GM23338 (cell line): ENCODE results near the gene SART3. TPM values are rescaled to one million over a fixed set of nuclear protein-coding genes. Genes with fewer than 3 reads are reported as not detected.

Experiments used
- ATAC-seq: fragments of 200-7000 bp; cut with Tn5 transposase; 3 replicates; pipeline ENCODE4 v1.9.1; 2020
- DNase-seq: peaks from one replicate; pipeline ENCODE4 v3.0.0-alpha.2; 2015; ENCODE audit warnings: low spot score
- H2AFZ ChIP-seq: fragments of 200-600 bp; sonication (generic); 2 replicates; pipeline ENCODE4 v1.8.0; 2016; ENCODE audit warnings: antibody characterized with exemption, mild to moderate bottlenecking, moderate library complexity
- H3F3A ChIP-seq: fragments of 200-600 bp; sonication (generic); replicated peaks from 2 replicates; pipeline ENCODE4 v1.8.0; 2017; ENCODE audit warnings: antibody characterized with exemption, mixed run types, low read depth
- H3K27ac ChIP-seq: fragments of 200-600 bp; sonication (generic); 2 replicates; pipeline ENCODE4 v1.6.1; 2016; ENCODE audit warnings: low read depth
- H3K27me3 ChIP-seq: fragments of 200-600 bp; sonication (generic); 2 replicates; pipeline ENCODE4 v1.8.0; 2016; ENCODE audit warnings: mild to moderate bottlenecking, mixed run types, moderate library complexity; ENCODE audit not compliant: insufficient read depth
- H3K36me3 ChIP-seq: fragments of 200-600 bp; sonication (generic); 2 replicates; pipeline ENCODE4 v1.8.0; 2016; ENCODE audit warnings: mild to moderate bottlenecking; ENCODE audit not compliant: insufficient read depth
- H3K4me1 ChIP-seq: fragments of 200-600 bp; sonication (generic); 2 replicates; pipeline ENCODE4 v1.8.0; 2016; ENCODE audit warnings: mild to moderate bottlenecking, moderate library complexity; ENCODE audit not compliant: insufficient read depth
- H3K4me2 ChIP-seq: fragments of 200-600 bp; sonication (generic); 2 replicates; pipeline ENCODE4 v1.7.1; 2017; ENCODE audit warnings: mixed run types
- H3K4me3 ChIP-seq: fragments of 200-600 bp; sonication (generic); 2 replicates; pipeline ENCODE4 v1.6.1; 2016; ENCODE audit warnings: mixed run types
- H3K79me2 ChIP-seq: fragments of 200-600 bp; sonication (generic); replicated peaks from 2 replicates; pipeline ENCODE4 v1.8.0; 2017; ENCODE audit warnings: mild to moderate bottlenecking; ENCODE audit not compliant: insufficient read depth
- H3K9me2 ChIP-seq: fragments of 200-600 bp; sonication (generic); 2 replicates; pipeline ENCODE4 v1.8.0; 2017; ENCODE audit not compliant: insufficient read depth
- H4K20me1 ChIP-seq: fragments of 200-600 bp; sonication (generic); replicated peaks from 2 replicates; pipeline ENCODE4 v1.8.0; 2017; ENCODE audit warnings: mild to moderate bottlenecking; ENCODE audit not compliant: insufficient read depth
- H3K27ac Mint-ChIP-seq: 2 replicates; pipeline ENCODE4 v1.8.0; 2020; ENCODE audit warnings: inconsistent platforms, mild to moderate bottlenecking, moderate library complexity, mixed read lengths
- H3K27me3 Mint-ChIP-seq: 3 replicates; pipeline ENCODE4 v1.8.0; 2022; ENCODE audit warnings: low read depth, mild to moderate bottlenecking, moderate library complexity, mixed read lengths, inconsistent platforms; ENCODE audit not compliant: insufficient read depth, poor library complexity
- H3K36me3 Mint-ChIP-seq: 3 replicates; pipeline ENCODE4 v1.8.0; 2021; ENCODE audit warnings: low read depth, mild to moderate bottlenecking, inconsistent platforms, moderate library complexity, mixed read lengths
- H3K4me1 Mint-ChIP-seq: 3 replicates; pipeline ENCODE4 v1.8.0; 2020; ENCODE audit warnings: mild to moderate bottlenecking, inconsistent platforms, mixed read lengths
- H3K4me3 Mint-ChIP-seq: 3 replicates; pipeline ENCODE4 v1.8.0; 2021; ENCODE audit warnings: moderate library complexity, mild to moderate bottlenecking, inconsistent platforms, mixed read lengths
- H3K9me3 Mint-ChIP-seq: 3 replicates; pipeline ENCODE4 v1.8.0; 2020; ENCODE audit warnings: moderate library complexity, mild to moderate bottlenecking, inconsistent platforms, mixed read lengths
- CREB1 ChIP-seq: fragments of 250-450 bp; sonication (Bioruptor Pico); IDR thresholded peaks from 2 replicates; pipeline ENCODE4 v1.5.0; 2020; ENCODE audit warnings: low read depth, mild to moderate bottlenecking, moderate library complexity
- EZH2phosphoT487 ChIP-seq: fragments of 200-600 bp; sonication (generic); IDR thresholded peaks from one replicate; pipeline ENCODE4 v1.8.1; 2018; ENCODE audit warnings: antibody characterized with exemption; ENCODE audit not compliant: unreplicated experiment
- NANOG ChIP-seq: IDR thresholded peaks from 2 replicates; pipeline ENCODE4 v1.6.1; 2016; ENCODE audit warnings: antibody characterized with exemption, borderline replicate concordance
- ZNF331 ChIP-seq: fragments of 250-450 bp; sonication (Bioruptor Pico); IDR thresholded peaks from 2 replicates; pipeline ENCODE4 v1.5.0; 2020; ENCODE audit warnings: low read depth, mild to moderate bottlenecking, moderate library complexity
- polyA plus RNA-seq: library from polyadenylated mRNA; unstranded; fragments of >200 nt; fragmentation: Nextera tagmentation; extraction: Ambion mirVana; gene quantifications from 2 replicates; pipeline ENCODE4 v1.2.1, GENCODE V29; 2016
- total RNA-seq: library from RNA; depleted of rRNA; stranded (reverse); fragments of >200 nt; shearing (Covaris generic); gene quantifications from 2 replicates; pipeline ENCODE4 v1.2.3, GENCODE V29; 2014
- TF ChIP-seq, protein P1 (sequence below): IDR thresholded peaks from one replicate; pipeline ENCODE4 v1.6.1; 2018; ENCODE audit warnings: antibody characterized with exemption; ENCODE audit not compliant: unreplicated experiment
- TF ChIP-seq, protein P2 (sequence below): IDR thresholded peaks from 2 replicates; pipeline ENCODE4 v1.6.1; 2016; ENCODE audit warnings: antibody characterized with exemption

SART3 gene
- total and polyA plus RNA-seq, 2 experiments from 2014 or later, result 49.8 to 112 TPM

DNA sequence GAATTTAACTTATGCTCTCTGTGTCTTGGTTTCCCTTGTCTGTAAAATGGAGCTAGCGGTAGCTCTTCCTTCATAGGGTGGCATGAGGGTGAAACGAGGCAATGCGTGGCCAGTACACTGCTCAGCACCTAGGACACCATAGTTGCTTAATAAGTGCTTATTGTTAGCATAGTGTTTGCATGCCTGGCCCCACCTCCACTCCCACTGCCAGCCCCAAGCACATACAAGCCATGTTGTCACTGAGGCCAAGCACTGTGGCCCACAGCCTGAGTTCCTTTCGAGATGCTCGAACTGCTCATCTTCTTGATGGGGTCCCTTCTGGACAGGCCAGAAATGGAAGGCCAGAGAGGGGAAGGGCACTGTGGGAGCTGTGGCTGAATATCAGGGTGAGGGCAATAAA is 45.1 kb downstream of the SART3 start (continued):
- TF ChIP-seq, protein P1, sequence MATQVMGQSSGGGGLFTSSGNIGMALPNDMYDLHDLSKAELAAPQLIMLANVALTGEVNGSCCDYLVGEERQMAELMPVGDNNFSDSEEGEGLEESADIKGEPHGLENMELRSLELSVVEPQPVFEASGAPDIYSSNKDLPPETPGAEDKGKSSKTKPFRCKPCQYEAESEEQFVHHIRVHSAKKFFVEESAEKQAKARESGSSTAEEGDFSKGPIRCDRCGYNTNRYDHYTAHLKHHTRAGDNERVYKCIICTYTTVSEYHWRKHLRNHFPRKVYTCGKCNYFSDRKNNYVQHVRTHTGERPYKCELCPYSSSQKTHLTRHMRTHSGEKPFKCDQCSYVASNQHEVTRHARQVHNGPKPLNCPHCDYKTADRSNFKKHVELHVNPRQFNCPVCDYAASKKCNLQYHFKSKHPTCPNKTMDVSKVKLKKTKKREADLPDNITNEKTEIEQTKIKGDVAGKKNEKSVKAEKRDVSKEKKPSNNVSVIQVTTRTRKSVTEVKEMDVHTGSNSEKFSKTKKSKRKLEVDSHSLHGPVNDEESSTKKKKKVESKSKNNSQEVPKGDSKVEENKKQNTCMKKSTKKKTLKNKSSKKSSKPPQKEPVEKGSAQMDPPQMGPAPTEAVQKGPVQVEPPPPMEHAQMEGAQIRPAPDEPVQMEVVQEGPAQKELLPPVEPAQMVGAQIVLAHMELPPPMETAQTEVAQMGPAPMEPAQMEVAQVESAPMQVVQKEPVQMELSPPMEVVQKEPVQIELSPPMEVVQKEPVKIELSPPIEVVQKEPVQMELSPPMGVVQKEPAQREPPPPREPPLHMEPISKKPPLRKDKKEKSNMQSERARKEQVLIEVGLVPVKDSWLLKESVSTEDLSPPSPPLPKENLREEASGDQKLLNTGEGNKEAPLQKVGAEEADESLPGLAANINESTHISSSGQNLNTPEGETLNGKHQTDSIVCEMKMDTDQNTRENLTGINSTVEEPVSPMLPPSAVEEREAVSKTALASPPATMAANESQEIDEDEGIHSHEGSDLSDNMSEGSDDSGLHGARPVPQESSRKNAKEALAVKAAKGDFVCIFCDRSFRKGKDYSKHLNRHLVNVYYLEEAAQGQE, result no peak
- TF ChIP-seq, protein P2, sequence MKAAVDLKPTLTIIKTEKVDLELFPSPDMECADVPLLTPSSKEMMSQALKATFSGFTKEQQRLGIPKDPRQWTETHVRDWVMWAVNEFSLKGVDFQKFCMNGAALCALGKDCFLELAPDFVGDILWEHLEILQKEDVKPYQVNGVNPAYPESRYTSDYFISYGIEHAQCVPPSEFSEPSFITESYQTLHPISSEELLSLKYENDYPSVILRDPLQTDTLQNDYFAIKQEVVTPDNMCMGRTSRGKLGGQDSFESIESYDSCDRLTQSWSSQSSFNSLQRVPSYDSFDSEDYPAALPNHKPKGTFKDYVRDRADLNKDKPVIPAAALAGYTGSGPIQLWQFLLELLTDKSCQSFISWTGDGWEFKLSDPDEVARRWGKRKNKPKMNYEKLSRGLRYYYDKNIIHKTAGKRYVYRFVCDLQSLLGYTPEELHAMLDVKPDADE, result no peak
- no peak for TF ChIP-seq ZNF331 (CRISPR knock-in tag)

GRCh38 chr12:108514973-108515814 is 45.8 kb downstream of the SART3 start, which contains the start of gene FICD:
Gene FICD (plus strand): TSS chr12:108515277. CDS start chr12:108516973, 1,696 bp downstream.
- peaks cover 1% of the 10 kb centered on the region; the same call in 1 of the 2 replicates for H4K20me1 ChIP-seq
- Mint-ChIP-seq H3K9me3 (peaks cover 11% of the 10 kb centered on the region), H3K36me3 (peaks cover 30% of the 10 kb centered on the region), H3K4me3 (peak within 1 kb of the TSS; percentile 85), H3K27me3 (peaks cover 19% of the 10 kb centered on the region), H3K4me1 (peaks cover 17% of the 10 kb centered on the region), H3K27ac (peak within 1 kb of the TSS; percentile 66; the same call in 1 of the 2 replicates)
- no peak for TF ChIP-seq EZH2phosphoT487
- TF ChIP-seq CREB1 (CRISPR knock-in tag), result peak; percentile 87
- no peak for TF ChIP-seq NANOG
- TF ChIP-seq, protein P1, result peak; percentile 7
- TF ChIP-seq, protein P2, result 0 out of 2 replicates have a peak, but pooled peaks have one; percentile 14
- no peak within 1 kb of the TSS for H3K27ac ChIP-seq
- no peaks in the 10 kb centered on the region for H3K27me3 ChIP-seq
- peaks cover 6% of the 10 kb centered on the region for H3K36me3 ChIP-seq
- H3K4me1 ChIP-seq, result peaks cover 17% of the 10 kb centered on the region; the same call in 1 of the 2 replicates
- DNase-seq (peak; percentile 100), ATAC-seq (peak; percentile 83)
- peak within 1 kb of the TSS; percentile 91 for H3K4me3 ChIP-seq
- H3K9me2 ChIP-seq, result no peaks in the 10 kb centered on the region
- H3F3A ChIP-seq, result peaks cover 13% of the 10 kb centered on the region; the same call in 1 of the 2 replicates
- no peaks in the 10 kb centered on the region for H3K79me2 ChIP-seq
- H2AFZ ChIP-seq, result peak within 1 kb of the TSS; percentile 95
- peak within 1 kb of the TSS; percentile 96 for H3K4me2 ChIP-seq
